Effector CD4-positive, alpha-beta T cell (primary cell): ENCODE measurements around the gene EN1. TPM values are rescaled to one million over a fixed set of nuclear protein-coding genes. Genes with fewer than 3 reads are reported as not detected.

Experiments used
- DNase-seq: peaks from one replicate; pipeline ENCODE4 v3.0.0-alpha.2; 2020
- total RNA-seq: gene quantifications from one replicate; lab custom pipeline; 2026; lab: John Stamatoyannopoulos, UW

The EN1 gene
- not detected for total RNA-seq

- no peak for DNase-seq
These were observed at the start of gene EN1 for GRCh38 chr2:118846953-118847761. Gene EN1 (minus strand): TSS chr2:118847648. CDS start chr2:118847167, 481 bp downstream.

DNA sequence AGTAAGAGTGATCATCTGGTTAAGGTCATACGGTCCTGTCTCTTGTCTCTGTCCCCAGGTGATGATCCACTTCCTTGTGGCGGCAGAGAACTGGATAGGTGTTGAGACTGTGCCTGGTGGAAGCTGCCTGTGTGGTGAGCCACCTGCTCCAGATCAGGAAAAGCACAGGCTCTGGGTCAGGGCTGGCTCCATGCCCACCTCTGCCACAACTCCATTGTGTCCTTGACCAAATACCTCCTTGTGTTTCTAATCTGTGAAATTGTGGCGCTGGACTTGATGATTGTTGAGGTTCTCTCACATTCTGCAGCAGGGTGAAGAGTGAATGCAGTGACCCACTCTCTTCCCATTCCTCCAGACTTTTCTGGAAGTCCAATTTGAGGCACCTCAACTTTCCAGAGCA lies 45.7 kb upstream of the EN1 start:
- no peak for DNase-seq

DNA sequence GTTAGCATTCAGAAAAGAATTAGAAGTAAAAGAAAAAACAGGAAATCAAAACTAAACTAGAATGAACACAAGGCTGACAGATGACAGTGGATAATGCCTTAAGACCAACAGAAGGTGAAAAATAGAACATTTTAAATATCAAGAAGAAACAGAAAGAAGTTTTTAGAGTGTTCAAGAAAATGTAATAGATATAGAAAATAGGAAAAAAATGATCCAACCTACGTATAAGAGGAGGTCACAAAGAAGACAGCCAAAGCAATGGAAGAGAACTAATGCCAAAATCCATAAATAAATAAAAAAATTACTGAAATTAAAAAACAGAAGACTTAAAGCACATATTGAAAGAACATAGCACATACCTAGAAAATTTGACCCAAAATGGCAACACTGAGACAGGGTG lies 42.5 kb upstream of the EN1 start:
- no peak for DNase-seq

GRCh38 chr2:118883792-118884191 lies 36.3 kb upstream of the EN1 start:
- no peak for DNase-seq

DNA sequence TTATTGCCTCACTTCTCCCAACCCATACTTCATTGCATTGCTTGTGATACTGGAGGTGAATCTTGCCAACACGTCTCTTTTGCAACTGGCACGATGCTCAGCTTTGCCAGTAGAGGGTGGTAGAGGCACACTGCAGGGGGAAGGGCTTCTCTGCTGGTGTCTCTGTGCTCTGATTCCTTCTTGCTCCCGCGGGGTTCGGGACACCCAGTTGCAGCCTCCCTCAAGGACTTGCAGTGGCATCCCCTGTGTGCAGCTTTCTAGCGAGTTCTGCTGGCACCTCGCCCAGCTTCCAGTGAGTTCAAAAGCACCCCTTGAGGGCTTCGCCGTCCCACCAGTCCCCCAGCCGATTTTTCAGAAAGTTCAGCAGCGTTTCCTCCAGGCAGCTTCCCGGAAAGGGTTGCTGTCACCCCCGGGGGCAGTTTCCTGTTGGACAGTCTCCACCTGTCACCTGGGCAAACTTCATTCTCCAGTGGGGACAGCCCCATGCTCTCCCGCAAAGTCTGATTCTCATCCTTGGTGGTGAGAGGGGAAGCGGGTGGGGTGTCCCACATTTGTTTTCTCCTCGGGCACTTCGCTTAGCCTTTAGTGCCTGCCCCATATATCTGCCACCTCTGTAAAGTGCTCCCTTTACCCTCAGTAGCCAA lies 35.4 kb upstream of the EN1 start:
- peak; percentile 47 for DNase-seq

GRCh38 chr2:118881490-118882129 lies 34.2 kb upstream of the EN1 start:
- peak; percentile 26 for DNase-seq

GRCh38 chr2:118880501-118880900 lies 33.1 kb upstream of the EN1 start:
- no peak for DNase-seq

- no peak for DNase-seq
These were observed 31.2 kb upstream of the EN1 start for GRCh38 chr2:118878531-118879149.

DNA sequence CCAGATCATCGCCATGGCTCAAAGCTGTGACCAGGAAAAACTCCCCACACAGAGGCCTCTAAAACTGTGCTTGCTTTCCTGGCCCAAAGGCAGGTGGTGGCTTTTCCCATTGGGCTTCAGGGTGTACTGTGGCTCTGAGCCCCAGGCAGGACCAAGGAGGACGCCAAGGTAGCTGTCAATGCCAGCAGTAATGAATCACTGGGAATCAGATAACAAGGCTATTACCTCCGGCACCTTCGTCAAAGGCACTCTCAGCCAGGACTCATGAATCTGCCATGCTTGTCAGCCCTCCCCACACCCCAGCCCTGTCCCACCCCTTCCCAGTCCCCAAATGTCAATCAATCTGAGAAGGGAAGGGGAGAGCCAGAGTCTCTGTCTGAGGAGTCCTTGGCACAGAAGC lies 27.9 kb upstream of the EN1 start:
- no peak for DNase-seq

DNA sequence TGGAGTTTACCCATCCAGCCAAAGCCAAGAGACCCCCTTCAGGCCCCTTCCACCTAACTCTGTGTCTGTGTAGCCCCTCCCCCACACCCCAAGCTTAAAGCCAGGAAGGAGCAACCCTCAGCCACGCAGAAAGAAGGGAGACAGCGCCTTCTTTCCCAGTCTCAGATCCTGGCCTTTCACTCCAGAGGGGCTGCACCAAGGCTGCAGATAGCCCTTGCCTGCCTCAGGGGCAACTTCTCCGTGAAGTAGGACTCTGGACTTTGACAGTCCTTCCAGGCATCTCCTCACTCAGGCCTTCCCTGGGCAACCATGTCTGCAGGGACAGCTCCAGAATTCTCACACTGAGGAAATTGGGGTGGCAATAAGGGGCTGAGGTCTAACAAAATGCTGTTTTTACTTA lies 26.9 kb upstream of the EN1 start:
- DNase-seq: no peak

DNA sequence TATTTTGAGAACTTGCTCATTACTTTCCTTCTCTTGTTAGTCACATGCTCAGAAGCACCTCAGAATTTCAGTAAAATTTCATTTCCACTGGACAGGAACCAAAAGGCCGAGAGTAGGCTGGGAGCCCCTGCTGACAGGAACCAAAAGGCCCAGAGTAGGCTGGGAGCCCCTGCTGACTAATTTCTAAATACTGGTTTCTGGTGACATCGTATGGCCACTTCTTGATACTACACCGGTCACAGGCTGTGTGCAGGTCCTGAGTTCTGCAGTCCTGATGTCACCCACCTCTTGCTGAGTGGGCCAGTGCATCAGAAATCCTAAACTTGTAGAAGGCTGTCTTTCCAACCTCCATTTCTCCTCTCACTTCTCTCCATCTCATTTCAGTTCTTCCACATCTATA lies 17.7 kb upstream of the EN1 start:
- DNase-seq: no peak

DNA sequence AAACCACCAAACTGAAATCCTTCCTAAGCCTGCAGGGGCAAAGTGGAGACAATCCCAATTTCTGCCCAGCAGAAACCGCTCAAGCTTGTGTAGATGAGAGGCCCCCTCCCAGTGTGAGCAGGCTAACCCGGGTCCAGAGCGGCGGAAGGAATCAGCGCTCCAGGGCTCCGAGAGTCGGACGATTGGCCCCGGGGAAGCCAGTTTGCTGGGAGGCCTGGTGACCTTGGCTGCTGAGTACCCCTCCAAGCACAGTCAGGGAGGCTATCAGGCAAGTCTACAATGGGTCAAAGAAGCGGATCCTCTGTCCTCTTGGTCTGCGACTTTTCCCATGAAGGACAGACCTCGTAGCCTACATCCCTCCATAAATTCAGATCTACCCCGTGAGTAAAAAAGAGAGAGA lies 16.8 kb upstream of the EN1 start:
- no peak for DNase-seq

DNA sequence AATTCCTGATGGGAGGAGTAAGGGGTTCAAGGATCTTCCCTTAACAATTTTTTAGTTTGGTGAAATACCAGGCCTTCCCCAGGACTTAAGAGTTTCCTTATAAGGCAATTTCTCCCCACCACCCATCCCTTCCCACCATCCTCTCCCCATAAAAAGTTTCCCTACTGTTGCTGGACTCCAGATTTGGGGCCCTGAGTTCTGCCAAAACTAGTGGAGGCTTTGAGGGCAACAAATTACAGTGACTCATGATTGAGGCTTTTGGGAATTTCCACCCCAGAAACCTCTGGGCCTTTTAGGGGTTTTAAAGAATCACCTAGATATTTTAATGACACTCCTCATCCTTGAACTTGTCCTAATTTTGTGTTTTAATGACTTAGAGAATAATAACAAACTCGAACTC lies 14.3 kb upstream of the EN1 start:
- DNase-seq: no peak

- DNase-seq: no peak
These were observed 13.8 kb upstream of the EN1 start for GRCh38 chr2:118861242-118861641.

GRCh38 chr2:118860506-118860905 lies 13.1 kb upstream of the EN1 start:
- DNase-seq: no peak

DNA sequence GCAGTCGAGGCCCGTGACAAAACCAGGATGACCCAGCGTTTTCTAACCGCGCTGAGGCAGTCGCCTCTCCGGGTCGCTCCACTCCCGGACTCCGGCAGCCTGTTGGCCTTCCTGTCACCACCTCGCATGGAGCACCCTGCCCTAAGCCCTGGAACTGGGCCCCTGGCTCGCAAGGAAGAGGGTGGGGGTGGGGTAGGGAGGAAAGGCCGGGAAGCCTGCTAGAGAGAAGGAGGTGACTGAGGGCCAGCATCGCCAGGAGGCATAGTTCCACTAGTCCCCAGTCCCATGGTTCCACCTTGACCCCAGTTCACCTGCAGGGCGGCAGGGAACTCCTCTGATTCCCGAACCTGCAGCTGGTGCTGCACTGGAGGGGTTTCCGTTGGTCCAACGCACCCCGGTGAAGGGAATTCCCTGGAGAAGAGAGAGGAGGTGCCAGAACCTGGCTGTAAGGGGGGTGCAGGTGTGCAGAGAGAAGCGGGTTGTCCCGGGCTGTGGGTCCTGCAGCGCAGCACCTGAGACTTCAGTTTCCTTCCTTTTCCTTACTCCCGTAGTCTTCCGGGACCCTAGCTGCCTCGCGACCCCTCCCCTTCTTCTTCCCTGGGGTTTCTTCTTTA lies 11.8 kb upstream of the EN1 start:
- DNase-seq: no peak

- no peak for DNase-seq
These were observed 11.2 kb upstream of the EN1 start for GRCh38 chr2:118858485-118859156.

DNA sequence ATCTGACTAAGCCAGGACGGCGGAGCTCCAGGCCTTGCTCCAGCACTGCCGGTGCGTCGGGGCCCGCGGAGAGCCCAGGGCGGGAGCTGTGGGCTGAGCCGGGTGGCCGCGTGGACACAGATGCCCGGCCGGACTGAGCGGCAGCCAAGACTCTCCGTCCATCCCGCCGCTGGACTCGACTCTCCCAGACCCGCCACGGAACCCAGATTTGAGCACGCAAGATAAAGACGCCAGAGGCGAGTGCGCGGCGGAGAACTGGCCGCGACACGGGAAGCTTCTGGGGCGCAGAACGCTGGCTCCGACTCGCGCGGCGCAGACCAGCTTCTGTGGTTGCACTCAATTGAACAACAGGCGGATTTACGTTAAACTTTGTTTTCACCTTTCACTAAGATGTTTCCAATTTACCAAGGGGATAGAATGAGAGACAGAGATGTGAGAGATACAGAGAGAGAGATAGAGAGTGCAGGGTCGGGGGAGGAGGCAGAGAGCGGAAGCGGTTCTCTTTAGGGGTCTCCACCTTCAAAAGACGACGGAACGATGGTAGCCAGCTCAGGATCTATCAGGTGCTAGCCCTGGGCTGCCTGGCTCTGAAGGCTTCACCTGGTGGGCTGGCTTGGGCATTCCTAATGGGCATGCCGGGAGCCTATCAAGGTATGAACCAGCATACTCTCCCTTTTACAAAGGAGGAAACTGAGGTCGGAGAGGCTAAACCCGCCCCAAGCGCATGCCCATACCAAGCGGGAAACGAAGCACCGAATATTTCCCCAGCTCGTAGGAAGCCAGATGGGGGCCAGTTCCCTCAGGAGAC lies 10.4 kb upstream of the EN1 start:
- no peak for DNase-seq

DNA sequence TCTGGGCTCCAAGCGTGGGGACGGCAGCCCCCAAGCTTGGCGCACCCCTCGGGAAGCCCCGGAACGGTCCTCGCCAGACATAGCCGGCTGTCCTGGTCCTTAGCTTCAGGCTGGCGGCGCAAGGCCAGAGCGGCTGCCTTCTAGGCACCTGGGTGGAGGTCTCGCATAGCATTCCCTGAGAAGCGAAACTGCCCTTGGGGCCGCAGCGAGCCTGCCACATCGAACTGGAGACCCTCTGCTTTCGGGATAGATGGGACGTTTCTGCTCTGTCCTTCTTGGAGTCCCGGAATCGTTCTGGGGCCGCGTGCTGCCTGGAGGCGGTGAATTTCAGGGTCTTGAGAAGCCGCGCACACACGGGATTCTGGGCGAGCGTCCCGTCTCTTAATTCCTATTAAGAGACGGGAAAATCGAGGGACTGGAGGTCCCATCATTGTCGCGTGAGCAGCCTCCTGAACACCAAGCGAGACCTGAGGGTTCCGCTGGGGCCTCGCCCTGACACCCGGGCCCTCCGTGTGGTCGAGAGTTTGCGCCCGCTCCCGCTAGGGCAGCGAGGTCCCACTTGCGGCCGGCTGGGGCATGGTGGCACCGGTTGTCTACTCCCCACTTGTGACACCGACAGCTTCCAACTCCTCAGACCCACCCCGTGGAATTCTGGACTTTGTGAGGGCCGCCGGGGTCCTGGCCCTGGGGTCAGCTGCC lies 9.7 kb upstream of the EN1 start:
- DNase-seq: no peak

DNA sequence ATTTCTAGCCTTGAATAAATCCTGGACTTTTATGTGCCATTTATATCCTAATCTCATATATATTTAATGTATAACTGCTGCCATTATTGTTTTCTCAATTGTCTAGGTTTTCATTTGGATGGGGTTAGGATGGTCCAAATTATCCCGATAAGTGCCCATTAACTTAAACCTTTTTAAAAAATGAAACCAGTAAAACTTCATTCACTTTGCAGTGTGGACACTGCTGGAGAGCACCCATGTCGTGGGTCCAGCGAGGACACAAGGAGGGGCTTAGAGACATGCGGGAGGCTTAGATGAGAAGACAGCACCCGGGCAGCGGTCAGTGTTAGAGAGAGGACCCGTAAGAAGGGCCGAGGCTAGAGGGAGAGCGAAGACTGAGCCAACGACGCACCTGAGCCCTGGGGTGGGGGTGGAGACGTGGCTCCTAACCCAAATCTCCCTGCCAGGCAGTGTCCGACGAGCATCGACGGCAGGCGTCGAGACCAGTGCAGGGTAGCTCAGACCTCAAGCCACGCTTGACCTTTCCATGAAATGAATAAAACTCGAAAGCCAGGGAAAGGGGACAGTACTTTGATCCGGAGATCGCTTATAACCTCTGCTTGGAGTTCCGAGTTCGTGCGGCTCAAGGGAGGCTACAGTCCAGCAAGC lies 9.0 kb upstream of the EN1 start:
- DNase-seq: no peak
